NCI-H69 (cell line): ENCODE measurements around the gene RACGAP1.

ENCODE experiments used
- DNase-seq: peaks from one replicate; lab custom pipeline; 2025; lab: John Stamatoyannopoulos, UW

RACGAP1 gene

GRCh38 chr12:49968471-49968870, 56.8 kb downstream of the RACGAP1 start:
- DNase-seq, result no peak

GRCh38 chr12:49967777-49968250, 57.5 kb downstream of the RACGAP1 start:
- peak; percentile 68 for DNase-seq

DNA sequence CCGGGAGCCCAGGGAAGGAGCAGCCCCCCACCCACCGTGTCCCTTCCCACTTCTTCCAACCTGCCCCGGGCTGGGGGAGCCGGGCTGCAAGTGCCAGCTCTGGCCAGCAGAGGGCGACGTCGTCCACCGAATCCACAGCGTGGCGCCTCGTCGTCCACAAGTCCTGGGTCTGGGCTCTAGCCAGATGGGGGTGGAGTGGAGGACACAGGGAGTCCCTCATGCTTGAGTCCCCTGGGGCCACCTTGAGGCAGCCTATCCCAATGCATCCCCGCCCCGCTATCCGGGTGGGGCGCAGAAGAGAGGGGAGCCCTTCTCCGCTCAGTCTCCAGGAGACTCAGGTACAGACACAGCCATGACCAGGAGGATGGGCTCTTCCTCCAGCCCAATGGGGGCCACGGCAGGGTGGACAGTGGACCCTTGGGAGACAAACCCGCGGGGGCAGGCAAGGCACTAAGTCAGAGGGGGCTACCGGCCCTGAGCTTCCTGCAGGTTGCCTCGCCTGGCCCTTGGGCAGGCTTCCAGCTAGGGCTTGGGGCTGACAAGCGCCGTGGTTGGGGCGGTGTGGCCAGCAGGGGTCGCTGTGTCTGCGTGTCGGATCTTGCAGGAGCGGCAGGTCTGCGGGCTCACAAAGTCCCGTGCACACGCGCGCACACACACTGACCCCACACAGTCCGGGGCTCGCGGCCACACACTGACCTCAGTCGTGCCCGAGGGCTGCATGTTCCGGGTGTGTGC, 58.1 kb downstream of the RACGAP1 start:
- DNase-seq, result peak; percentile 98

DNA sequence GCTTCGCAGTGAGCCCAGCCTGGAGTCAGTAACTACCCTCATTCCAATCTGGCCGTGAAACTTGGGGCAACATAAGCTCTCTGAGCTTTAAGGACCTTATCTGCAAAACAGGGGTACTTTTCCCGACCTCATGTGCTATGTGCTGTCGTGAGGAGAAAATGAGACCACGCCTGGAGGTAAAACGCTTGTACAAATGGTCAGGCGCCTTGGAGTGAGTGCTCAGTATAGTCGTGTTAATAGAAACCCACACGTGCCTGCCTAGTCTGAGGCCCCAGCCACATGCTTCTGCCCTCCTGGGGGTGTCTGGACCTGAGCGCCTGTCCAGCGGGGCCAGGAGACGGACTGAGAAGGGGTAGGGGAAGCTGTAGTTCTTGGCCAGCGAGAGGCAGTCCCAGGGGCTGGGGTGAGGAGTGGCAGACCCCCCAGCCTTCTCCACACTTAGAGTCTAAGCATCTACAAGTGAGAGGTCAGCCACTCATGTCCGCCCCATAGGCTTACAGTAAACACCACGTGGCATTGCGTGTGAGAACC, 58.7 kb downstream of the RACGAP1 start:
- DNase-seq, result no peak

DNA sequence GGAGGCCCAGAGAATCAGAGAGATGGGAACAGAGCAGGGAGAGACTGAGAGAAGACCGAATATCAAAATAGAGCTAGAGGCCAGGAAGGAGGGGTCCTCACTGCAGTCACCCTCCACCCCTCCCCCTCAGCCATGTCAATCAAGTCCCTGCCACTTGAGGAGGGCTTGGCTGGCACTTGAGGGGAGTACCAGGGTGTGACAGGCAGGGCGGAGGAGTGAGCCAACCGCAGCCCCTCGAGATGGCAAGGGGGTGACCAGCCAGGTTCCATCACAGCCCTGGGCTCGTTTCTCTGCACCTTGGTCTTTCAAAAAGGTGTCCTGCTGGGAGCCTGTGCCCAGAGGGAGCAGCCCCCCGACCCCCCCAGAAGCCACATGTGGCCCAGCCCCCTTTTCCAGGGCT, 59.5 kb downstream of the RACGAP1 start:
- no peak for DNase-seq

GRCh38 chr12:49964849-49965624, 60.3 kb downstream of the RACGAP1 start:
- no peak for DNase-seq

DNA sequence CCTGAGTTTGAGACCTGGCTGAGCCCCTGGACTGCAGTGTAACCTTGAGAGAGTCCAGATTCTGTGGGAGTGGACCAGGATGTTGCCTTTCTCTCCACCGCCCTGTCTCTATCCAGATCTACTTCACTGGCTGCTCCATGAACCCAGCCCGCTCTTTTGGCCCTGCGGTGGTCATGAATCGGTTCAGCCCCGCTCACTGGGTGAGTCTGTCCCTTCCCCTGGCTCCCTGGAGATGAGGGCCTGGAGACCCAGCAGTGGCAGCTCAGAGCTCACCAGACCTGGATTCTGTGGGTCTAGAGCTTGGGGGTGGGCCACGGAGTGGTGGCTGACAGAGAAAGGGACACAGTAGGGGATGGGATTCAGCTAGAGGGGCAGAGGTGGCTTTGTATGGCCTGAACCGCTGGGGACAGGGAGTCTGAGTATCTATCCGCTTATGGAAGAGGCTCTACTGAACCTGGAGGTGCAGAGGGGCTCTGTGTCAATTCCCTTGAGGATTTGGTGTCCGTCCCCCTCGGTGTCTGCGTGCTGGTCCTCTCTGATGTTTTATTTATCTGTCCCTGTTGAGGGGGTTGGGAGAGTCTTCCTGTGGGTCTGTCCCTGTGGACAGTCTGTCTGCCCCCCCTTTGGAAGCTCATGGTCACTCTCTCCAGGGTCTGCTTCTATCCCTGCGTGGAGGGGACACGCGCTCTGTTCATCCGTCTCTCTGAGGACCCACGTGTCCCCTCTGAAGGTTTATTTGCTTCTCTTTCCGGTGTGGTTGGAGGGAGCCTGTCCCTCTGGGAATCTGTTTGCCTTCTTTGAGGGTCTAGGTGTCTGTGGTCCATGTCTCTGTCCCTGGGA, 61.1 kb downstream of the RACGAP1 start:
- DNase-seq, result no peak

DNA sequence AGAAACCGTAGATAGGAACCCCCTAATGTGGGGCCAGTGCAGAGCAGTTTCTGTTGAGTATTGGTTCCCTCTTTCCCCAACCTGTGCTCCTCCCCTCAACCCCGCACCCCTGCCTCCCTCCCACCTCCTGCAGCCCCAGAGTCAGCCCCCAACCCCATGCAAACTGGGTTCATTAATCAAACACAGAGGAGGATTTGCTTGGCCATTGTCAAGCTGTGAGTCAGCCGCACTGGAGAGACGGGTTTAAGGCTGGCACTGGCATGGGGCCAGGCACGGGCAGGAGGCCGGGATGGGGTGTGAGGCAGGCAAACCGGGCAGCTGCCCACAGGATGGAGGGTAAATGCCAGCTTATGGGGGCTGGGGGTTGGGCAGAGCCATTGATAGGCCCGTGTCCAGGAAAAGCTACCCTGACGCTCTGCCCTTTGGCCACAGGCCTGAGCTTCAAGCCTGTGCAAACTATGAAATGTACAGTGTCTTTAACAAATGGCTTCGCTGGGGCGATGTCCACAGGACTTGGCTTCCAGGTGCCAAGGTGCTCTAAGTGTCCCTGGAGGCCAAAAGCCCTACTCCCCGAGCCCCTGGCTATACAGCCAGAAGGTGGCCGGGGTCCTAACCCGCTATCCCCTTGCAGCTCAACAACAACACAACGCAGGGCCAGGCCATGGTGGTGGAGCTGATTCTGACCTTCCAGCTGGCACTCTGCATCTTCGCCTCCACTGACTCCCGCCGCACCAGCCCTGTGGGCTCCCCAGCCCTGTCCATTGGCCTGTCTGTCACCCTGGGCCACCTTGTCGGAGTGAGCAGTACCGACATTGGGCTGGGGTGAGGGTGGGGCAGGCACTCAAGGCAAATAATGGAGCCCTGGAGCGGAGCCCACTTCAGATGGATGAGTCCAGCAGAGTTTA, 62.2 kb downstream of the RACGAP1 start:
- DNase-seq, result peak; percentile 95

GRCh38 chr12:49961993-49962764, 63.1 kb downstream of the RACGAP1 start:
- DNase-seq, result no peak

DNA sequence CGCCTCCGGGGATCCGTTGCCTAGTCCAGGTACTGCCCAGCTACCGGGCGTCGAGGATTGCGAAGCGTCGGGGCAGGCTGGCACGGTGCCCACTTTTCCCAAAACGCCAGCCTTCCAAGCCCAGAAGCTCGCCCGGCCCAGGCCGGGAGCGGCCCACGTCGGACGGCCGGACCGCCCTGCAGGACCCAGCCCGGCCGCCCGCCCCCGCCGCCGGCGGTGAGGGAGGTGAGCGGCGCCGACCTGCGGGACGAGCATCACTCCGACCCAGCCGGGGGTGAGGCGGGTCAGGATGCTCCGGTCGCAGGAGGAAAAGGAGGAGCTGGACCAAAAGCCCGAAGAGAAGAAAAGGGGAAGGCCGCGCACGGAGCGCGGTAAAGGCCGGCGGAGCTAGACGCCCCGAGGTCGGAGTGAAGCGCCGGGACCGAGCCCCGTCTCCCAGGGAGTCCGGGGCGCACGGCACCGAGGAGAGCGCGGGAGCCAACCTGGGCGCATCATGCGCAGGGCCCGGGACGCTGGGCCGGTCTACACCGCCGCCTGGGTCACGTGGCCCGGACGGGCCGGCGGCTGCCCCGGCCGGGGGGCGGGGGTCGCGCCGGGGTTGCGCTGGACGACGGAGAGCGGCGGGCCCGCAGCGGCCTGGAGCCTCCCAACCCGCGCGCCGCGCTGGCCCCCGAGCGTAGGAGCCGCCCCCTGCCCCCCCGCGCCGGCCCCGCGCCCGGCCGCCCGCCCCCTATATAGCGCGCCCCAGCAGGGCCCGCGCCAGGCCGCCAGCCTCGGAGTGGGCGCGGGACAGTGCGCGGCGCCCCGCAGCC, 64.0 kb downstream of the RACGAP1 start, which contains the start of gene AQP5:
AQP5 (plus strand) TSS at position 762 of the 812 bp plus-strand sequence. CDS start 146 bp downstream, outside the sequence.
- DNase-seq, result peak; percentile 53

GRCh38 chr12:49960474-49961110, 64.7 kb downstream of the RACGAP1 start:
- DNase-seq, result no peak

- peak; percentile 22 for DNase-seq
These were observed 65.4 kb downstream of the RACGAP1 start for GRCh38 chr12:49959685-49960473.

- DNase-seq, result no peak
These were observed 67.7 kb downstream of the RACGAP1 start for GRCh38 chr12:49957570-49957967.

GRCh38 chr12:49956663-49957569, 68.4 kb downstream of the RACGAP1 start:
- DNase-seq, result no peak

DNA sequence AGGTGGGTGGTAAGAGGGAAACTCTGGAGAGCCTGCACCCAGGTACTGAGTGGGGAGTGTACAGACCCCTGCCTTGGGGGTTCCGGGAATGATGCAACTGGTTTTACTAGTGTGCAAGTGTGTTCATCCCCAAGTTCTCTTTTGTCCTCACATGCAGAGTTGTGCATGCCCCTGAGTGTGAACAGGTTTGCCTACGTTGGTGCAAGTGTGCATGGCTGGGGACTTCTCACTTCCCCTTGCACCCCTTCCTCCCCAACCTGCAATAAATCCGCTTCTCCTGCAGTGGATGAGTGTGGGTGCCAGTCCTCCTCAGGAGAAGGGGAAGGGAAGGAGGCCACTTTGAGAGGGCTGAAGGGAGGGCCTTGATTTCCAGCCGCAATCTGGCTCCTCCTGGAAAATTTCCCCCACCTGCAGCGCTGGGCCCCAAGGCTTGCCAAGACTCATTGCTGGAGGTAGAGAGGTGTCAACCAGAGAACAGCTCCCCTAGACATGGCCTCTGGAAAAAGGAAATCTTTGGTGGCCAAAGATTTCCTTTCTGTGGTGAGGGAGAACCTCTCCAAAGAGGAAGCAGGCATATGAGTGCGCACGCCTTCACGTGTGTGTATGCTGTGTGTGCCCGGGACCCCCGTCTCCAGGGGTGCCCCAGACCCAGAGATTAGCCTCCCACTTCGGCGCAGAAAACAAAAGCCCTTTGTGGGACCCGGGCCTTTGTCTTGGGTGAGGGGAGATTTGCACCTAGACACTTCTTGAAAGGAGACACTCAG, 69.2 kb downstream of the RACGAP1 start:
- DNase-seq, result no peak
